GM21423 (cell line): ENCODE data around the gene CYP17A1.

Source experiments
- ATAC-seq: cut with Tn5 transposase; IDR thresholded peaks from one replicate; pipeline ENCODE4 v1.9.1; 2021; ENCODE audit warnings: mild to moderate bottlenecking, moderate library complexity; ENCODE audit not compliant: unreplicated experiment

CYP17A1 gene

GRCh38 chr10:102811346-102811745, 25.9 kb downstream of the CYP17A1 start:
- ATAC-seq: no peak

- no peak for ATAC-seq
Measured at GRCh38 chr10:102808380-102808779, 28.8 kb downstream of the CYP17A1 start.

DNA sequence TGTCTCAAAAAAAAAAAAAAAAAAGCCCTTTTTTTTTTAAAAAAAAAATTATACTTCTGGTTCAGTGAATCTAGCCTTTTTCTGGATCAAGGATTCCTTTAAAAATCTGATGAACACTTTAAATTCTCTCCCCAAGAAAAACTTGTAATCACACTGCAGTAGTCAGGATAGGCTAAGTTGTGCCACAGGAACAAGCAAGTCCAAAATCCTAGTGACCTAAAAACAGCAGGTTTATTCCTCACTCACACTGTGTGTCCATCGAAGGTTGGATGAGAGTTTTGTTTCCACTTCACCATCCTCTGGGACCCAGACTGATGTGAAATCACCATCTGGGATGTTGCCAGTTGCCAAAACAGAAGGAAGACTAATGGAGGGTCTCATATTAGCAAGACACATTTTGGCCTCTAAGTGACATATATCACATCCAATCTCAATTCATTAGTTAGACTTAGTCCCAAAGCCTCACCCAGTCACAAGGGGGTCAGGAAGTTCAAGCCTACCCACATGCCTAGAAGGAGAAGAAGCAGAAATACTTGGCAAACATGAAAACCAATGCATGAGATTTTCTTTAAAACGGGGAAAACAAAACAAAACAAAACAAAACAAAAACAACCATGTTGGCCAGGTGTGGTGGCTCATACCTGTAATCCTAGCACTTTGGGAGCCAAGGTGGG, 32.7 kb downstream of the CYP17A1 start:
- ATAC-seq: no peak

DNA sequence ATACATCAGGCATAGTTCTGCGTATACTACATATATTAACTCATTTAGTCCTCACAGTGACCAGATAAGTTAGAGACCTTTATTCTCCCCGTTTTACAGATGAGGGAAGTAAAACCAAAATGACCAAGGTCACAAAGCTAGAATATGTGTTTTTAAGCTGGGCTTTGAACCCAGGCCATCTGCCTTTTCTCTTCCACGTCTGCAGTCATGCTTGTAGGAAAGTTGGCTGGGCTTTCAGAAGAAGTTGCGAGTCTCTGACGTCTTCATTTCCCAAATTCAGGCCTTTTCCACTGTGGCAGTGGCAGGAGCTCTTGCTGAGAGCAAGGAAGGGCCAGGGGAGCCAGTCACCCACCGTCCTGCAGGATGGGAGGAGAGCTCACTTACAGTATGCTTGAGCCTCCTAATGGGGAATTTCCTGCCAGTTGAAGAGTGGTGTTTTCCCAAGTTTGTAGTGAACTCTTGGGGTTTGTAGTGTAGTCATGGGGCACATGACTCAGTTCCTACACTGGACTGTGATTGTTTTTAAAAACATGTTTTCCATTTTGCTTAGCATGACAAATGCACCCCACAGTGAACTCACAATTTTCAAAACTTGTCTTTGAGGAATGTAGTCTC, 34.2 kb downstream of the CYP17A1 start:
- no peak for ATAC-seq

DNA sequence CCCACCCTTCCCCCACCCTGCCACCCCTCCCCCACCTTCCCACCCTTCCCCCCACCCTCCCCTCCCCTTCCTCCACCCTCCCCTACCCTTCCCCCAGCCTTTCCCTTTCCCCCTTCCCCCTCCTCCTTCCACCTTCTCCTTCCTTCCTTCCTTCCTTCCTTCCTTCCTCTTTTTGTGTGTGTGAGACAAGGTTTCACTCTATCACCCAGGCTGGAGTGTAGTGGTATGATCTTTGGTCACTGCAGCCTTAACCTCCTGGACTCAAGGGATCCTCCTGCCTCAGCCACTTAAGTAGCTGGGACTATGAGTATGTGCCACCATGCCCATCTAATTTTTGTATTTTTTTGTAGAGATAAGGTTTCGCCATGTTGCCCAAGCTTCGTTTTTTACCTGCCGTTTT, 35.2 kb downstream of the CYP17A1 start:
- no peak for ATAC-seq

- ATAC-seq: no peak
Measured at GRCh38 chr10:102801496-102801895, 35.7 kb downstream of the CYP17A1 start.

- ATAC-seq: no peak
Measured at GRCh38 chr10:102800611-102801335, 36.4 kb downstream of the CYP17A1 start.

- no peak for ATAC-seq
Measured at GRCh38 chr10:102799691-102800471, 37.3 kb downstream of the CYP17A1 start.

GRCh38 chr10:102796407-102797176, 40.6 kb downstream of the CYP17A1 start:
- peak; percentile 98 for ATAC-seq

DNA sequence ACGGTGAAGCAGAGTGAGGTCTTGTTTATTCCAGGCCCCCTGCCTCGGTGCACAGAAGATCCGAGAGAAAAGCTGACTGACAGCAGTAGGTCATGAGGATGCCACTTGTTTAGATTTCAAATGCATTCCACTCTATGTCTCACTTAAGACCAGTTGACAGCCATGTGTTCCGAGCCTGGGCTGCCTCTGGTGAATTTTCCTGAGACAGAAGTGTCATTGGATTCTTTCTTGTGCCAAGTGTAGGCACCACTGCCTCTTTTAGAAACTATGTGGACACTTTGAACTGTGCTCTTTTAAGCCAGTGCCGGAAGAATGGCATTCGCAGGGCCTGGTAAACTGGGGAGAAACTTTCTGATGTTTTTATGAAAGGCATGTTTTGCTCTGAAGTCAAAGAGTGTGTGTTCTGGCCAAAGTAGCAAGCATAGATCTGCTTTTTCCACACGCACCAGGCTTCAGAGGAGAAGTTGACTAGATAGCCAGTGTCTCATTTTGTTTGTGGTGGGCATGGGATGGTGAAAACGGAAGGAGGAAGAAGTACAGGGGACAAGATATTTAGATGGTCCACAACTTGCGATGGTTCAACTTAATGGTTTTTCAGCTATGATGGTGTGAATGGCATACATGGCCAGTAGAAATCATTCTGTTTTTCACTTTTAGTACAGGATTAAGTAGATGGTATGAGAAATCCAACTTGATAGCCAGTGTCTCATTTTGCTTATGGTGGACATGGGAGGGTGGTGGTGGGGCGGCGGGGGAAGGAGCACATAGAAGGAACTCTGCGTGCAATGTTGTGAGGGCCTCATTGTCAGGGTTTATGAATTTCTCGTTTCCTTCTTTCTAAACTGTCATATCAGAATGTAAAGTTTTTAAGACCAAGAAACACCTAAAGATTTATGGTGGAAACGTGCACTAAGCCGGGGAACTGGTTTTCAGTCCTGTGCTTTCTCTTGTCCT, 41.5 kb downstream of the CYP17A1 start:
- peak; percentile 26 for ATAC-seq

DNA sequence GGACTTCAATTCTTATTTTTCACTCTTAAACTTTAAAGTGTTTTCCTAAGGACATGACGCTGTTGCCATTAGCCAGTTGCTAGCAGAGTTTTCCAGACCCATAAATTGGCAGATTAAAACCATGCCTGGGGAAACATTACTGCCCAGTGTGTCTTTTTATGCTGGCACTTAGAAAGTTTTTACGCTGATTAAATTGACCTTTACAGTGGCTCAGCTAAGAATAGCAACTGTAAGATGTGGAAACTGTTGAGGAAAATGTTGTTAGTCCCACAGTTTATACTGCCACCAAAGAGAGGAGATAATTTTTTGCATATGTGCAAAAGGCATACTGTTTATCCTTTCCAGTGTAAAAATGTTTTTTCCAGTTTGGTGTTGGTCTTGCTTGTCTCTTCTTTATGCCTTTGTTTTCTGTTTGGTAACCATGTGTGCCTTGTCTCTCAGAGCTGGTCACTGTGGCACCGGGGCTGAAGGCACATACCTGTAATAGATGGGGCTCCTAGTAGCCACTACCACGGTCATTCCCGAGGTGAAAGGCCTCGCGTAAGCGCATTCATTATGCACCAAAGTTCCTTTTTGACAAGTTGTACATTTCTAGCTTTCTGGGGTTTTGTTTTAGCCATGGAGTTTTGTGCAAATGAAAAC, 45.3 kb downstream of the CYP17A1 start:
- no peak for ATAC-seq

- ATAC-seq: no peak
Measured at GRCh38 chr10:102785818-102786217, 51.4 kb downstream of the CYP17A1 start.

GRCh38 chr10:102783568-102783967, 53.6 kb downstream of the CYP17A1 start:
- ATAC-seq: no peak

DNA sequence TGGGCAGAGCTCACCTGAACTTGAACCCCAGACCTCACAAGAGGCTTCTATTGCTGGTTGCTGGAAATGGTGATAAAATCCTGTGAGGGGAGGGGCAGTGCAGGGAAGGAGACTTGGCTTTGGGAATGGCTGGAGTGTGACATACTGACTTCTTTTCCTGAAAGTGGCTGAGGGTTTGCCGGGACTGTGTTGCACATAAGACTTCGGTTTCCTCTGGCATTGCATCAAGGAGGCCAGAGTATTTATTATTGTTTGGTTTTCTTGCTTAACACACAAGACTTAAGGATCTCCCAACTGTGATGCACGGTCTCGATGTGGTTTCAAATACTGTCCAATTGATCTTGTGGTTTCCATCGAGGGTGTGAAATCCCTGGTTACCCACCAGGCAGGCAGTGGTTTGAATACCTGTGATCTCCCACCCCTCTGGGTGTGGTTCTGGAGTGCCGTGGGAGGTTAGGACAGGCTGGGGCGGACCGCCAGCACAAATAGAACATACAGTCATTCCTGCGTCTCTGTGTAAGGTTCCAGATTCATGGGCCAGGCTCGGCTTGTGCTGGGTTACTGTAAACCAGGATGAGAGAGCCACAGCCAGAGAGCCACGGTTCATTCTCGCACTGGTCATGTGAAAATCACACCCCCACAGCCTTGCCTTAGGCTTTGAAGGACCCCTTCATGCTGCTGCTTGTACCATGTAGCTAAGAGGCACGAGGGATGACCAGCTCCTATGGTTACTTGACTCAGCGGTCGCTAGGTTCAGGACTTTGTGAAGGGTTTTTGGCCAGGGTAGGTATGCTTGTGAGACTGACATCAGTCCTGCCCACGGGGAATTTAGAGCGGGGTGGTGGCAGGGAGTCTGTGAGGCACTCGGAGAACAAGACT, 54.3 kb downstream of the CYP17A1 start:
- ATAC-seq: no peak

DNA sequence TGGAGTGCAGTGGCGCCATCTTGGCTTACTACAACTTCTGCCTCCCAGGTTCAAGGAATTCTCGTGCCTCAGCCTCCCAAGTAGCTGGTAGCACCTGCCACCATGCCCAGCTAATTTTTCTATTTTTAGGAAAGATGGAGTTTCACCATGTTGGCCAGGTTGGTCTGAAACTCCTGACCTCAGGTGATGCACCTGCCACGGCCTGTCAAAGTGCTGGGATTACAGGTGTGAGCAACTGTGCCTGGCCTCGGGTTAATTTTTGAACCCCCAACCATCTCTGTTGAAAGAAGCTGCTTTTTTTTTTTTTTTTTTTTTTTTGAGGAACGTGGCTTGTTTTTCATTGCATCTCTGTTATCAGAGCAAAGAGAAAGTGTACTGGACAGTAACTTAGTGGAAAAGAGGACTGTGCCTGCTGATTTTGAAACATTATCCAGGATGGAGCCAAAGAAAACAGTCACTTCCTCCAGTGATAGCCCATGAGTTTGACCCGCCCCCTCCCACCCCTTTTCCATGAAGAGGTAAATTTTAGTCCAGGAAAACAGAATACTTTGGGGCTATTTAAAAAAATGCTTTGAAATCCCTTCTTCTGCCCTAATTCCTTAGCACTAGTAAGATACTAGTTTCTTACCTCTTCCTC, 55.2 kb downstream of the CYP17A1 start:
- ATAC-seq: no peak

GRCh38 chr10:102781090-102781920, 55.9 kb downstream of the CYP17A1 start:
- no peak for ATAC-seq
